Measurements from ENCODE around the gene LZTFL1. TPM values are rescaled to one million over a fixed set of nuclear protein-coding genes. Genes with fewer than 3 reads are reported as not detected.

Gene LZTFL1
- total and polyA plus RNA-seq, 2 donors (not counting 1 experiment from before 2014, with no cell fraction given): 12.4 to 28.0 TPM

DNA sequence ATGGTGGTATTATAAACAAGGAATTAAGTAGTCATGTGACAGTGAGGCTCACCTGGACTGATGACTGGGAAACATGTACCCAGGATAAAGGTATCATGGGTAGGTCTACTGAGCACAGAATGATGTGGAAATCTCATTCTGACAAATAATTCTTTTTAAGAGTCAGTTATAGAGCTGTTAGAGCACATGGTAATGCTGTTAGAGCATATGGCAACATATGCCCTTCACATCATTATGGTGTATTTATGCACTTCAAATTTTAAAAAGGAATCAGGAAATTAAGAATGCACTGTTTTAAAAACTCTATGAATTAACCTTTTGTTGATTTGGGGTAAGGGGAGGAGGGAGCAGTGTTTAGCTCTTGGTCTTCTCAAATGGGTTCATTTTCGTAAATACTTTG is 47.3 kb downstream of the LZTFL1 start:
- H3K4me3 ChIP-seq (replicated peaks in 1 of 4; ENCODE audit: control extremely low read depth in 1 of 4, insufficient read depth in 1 of 4, low read depth in 3 of 4, low read length in 4 of 4): no peak overlapping the region
- H4K20me1 ChIP-seq (ENCODE audit: control insufficient read depth, extremely low read depth, insufficient read depth, low read length): peaks cover 2% of the 10 kb centered on the region
- peaks cover 61% of the 10 kb centered on the region for H3K27me3 ChIP-seq (ENCODE audit: control insufficient read depth, insufficient read depth, low read length)
- peaks cover 4% of the 10 kb centered on the region for H3K4me1 ChIP-seq (ENCODE audit: control insufficient read depth, extremely low read depth, insufficient read depth, low read length)
- no peak overlapping the region for H3K9ac ChIP-seq (ENCODE audit: insufficient read depth, low read length)
- no peak for DNase-seq (ENCODE audit: low read depth in 2 of 2)
- no peak for TF ChIP-seq EZH2 (IDR thresholded peaks at IDR 0.05; ENCODE audit: low read length, missing control alignments)
- TF ChIP-seq, protein P1, sequence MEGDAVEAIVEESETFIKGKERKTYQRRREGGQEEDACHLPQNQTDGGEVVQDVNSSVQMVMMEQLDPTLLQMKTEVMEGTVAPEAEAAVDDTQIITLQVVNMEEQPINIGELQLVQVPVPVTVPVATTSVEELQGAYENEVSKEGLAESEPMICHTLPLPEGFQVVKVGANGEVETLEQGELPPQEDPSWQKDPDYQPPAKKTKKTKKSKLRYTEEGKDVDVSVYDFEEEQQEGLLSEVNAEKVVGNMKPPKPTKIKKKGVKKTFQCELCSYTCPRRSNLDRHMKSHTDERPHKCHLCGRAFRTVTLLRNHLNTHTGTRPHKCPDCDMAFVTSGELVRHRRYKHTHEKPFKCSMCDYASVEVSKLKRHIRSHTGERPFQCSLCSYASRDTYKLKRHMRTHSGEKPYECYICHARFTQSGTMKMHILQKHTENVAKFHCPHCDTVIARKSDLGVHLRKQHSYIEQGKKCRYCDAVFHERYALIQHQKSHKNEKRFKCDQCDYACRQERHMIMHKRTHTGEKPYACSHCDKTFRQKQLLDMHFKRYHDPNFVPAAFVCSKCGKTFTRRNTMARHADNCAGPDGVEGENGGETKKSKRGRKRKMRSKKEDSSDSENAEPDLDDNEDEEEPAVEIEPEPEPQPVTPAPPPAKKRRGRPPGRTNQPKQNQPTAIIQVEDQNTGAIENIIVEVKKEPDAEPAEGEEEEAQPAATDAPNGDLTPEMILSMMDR (conservative IDR thresholded peaks at IDR 0.05 in 1 of 2, IDR thresholded peaks at IDR 0.05 in 1 of 2; ENCODE audit: low read depth in 1 of 2, low read length in 2 of 2): no peak
- H3K9me3 ChIP-seq (ENCODE audit: control insufficient read depth, insufficient read depth, low read depth, low read length): no peaks in the 10 kb centered on the region
- H2AFZ ChIP-seq (ENCODE audit: low read length): no peak overlapping the region
- no peak overlapping the region for H3K27ac ChIP-seq (ENCODE audit: insufficient read depth, low read length)
- H3K79me2 ChIP-seq (ENCODE audit: control insufficient read depth, insufficient read depth, low read length): no peaks in the 10 kb centered on the region
- H3K36me3 ChIP-seq (ENCODE audit: control insufficient read depth, insufficient read depth, low read length): no peaks in the 10 kb centered on the region
- no peak overlapping the region for H3K4me2 ChIP-seq (ENCODE audit: extremely low read depth, insufficient read depth, low read length)

DNA sequence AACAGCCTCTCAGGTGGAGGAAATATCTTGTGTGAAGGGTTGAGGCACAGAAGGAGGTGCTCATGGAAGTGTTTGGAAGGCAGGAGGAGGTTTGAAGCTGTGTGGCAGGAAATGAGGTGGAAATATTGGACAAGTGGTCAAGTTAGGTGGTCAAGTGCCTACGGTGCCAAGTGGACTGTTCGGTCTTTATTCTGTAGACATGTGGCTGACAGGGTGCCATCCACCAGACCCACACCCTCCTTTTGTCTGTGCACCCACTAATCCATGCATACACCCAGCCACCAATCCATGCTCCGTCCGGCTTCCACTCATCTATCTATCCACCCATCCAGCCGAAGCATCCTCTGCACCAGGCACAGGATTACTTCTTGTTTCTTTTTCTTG is 47.8 kb downstream of the LZTFL1 start:
- Histone ChIP-seq H3K4me3 (replicated peaks in 1 of 4; ENCODE audit: control extremely low read depth in 1 of 4, insufficient read depth in 1 of 4, low read depth in 3 of 4, low read length in 4 of 4) (no peak overlapping the region), H4K20me1 (ENCODE audit: control insufficient read depth, extremely low read depth, insufficient read depth, low read length) (peaks cover 2% of the 10 kb centered on the region), H3K9me3 (ENCODE audit: control insufficient read depth, insufficient read depth, low read depth, low read length) (no peaks in the 10 kb centered on the region), H3K4me2 (ENCODE audit: extremely low read depth, insufficient read depth, low read length) (no peak overlapping the region), H3K79me2 (ENCODE audit: control insufficient read depth, insufficient read depth, low read length) (no peaks in the 10 kb centered on the region), H2AFZ (ENCODE audit: low read length) (no peak overlapping the region), H3K9ac (ENCODE audit: insufficient read depth, low read length) (no peak overlapping the region), H3K36me3 (ENCODE audit: control insufficient read depth, insufficient read depth, low read length) (no peaks in the 10 kb centered on the region), H3K4me1 (ENCODE audit: control insufficient read depth, extremely low read depth, insufficient read depth, low read length) (peaks cover 4% of the 10 kb centered on the region), H3K27me3 (ENCODE audit: control insufficient read depth, insufficient read depth, low read length) (peaks cover 56% of the 10 kb centered on the region), H3K27ac (ENCODE audit: insufficient read depth, low read length) (no peak overlapping the region)
- TF ChIP-seq, protein P1 (conservative IDR thresholded peaks at IDR 0.05 in 1 of 2, IDR thresholded peaks at IDR 0.05 in 1 of 2; ENCODE audit: low read depth in 1 of 2, low read length in 2 of 2): no peak
- no peak for TF ChIP-seq EZH2 (IDR thresholded peaks at IDR 0.05; ENCODE audit: low read length, missing control alignments)
- DNase-seq (ENCODE audit: low read depth in 2 of 2): no peak

DNA sequence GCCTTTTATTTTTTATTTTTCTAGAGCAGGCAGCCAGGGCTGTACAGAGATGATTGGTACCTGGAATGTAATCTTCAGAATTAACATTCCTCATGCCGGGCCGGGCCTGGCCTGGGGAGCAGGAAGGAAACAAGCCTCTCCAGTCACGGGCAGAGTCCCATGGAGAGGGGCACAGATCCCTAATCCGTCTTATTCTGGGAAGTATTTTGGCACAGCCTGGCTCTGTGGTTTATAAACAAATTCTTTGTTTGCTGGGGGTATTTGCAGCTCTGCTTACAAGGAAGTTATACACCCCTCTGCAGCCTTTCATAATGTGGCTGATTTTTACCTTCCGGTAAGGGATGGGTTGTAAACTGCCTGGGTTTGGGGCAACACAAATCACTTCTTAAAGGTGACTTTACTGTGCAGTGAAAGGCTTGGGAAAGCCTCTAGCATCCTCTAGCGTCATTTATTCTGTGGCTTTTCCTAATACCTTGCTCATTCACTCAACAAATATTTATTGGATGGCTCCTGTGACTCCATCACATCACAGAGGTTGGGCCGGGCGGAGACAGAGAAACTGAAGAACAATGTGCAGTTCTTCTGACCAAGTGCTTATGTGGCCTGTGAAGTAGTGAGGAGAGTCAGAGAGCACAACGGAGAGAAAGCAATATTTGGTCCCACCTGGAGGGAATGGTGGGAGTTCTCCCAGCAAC is 48.3 kb downstream of the LZTFL1 start:
- Histone ChIP-seq H3K27me3 (ENCODE audit: control insufficient read depth, insufficient read depth, low read length) (peaks cover 54% of the 10 kb centered on the region), H3K9ac (ENCODE audit: insufficient read depth, low read length) (no peak overlapping the region), H3K4me2 (ENCODE audit: extremely low read depth, insufficient read depth, low read length) (no peak overlapping the region), H3K4me3 (replicated peaks in 1 of 4; ENCODE audit: control extremely low read depth in 1 of 4, insufficient read depth in 1 of 4, low read depth in 3 of 4, low read length in 4 of 4) (no peak overlapping the region), H4K20me1 (ENCODE audit: control insufficient read depth, extremely low read depth, insufficient read depth, low read length) (peaks cover 2% of the 10 kb centered on the region), H3K36me3 (ENCODE audit: control insufficient read depth, insufficient read depth, low read length) (no peaks in the 10 kb centered on the region), H3K4me1 (ENCODE audit: control insufficient read depth, extremely low read depth, insufficient read depth, low read length) (peaks cover 4% of the 10 kb centered on the region), H3K9me3 (ENCODE audit: control insufficient read depth, insufficient read depth, low read depth, low read length) (no peaks in the 10 kb centered on the region), H3K27ac (ENCODE audit: insufficient read depth, low read length) (no peak overlapping the region), H3K79me2 (ENCODE audit: control insufficient read depth, insufficient read depth, low read length) (no peaks in the 10 kb centered on the region), H2AFZ (ENCODE audit: low read length) (no peak overlapping the region)
- DNase-seq (ENCODE audit: low read depth in 2 of 2): no peak
- peak; percentile 24 for TF ChIP-seq EZH2 (IDR thresholded peaks at IDR 0.05; ENCODE audit: low read length, missing control alignments)
- TF ChIP-seq, protein P1 (conservative IDR thresholded peaks at IDR 0.05 in 1 of 2, IDR thresholded peaks at IDR 0.05 in 1 of 2; ENCODE audit: low read depth in 1 of 2, low read length in 2 of 2): no peak

Data from fibroblast of lung (primary cell).